Suprapubic skin (tissue), 4 donors: ENCODE measurements around the gene SEMA6A. TPM values are rescaled to one million over a fixed set of nuclear protein-coding genes. Genes with fewer than 3 reads are reported as not detected.

Experiments
- DNase-seq, 2 donors: peaks; one replicate each; pipeline ENCODE4 v3.0.0-alpha.2; 2019; ENCODE audit warnings: low spot score in 2 of 2
- H3K27ac ChIP-seq: fragments of 200-600 bp; sonication (generic); one replicate; pipeline ENCODE4 v1.5.1; 2019
- H3K27me3 ChIP-seq: fragments of 200-600 bp; sonication (generic); one replicate; pipeline ENCODE4 v1.5.1; 2019
- H3K36me3 ChIP-seq: fragments of 200-600 bp; sonication (generic); one replicate; pipeline ENCODE4 v1.5.1; 2019
- H3K4me1 ChIP-seq: fragments of 200-600 bp; sonication (generic); one replicate; pipeline ENCODE4 v1.5.1; 2019
- H3K4me3 ChIP-seq: fragments of 200-600 bp; sonication (generic); one replicate; pipeline ENCODE4 v1.5.1; 2019; ENCODE audit warnings: mild to moderate bottlenecking
- H3K9me3 ChIP-seq: fragments of 200-600 bp; sonication (generic); one replicate; pipeline ENCODE4 v1.5.1; 2019
- CTCF ChIP-seq, 2 donors: fragments of 200-600 bp in 1 of 2; fragments of 450-650 bp in 1 of 2; sonication (generic) in 1 of 2; IDR thresholded peaks; one replicate each; pipeline ENCODE4 v1.5.1; 2016 to 2019; ENCODE audit warnings: antibody characterized with exemption in 2 of 2, mild to moderate bottlenecking in 1 of 2, moderate library complexity in 1 of 2
- EP300 ChIP-seq: sonication (generic); formaldehyde crosslinking; IDR thresholded peaks from one replicate; pipeline ENCODE4 v1.6.1; 2017; ENCODE audit warnings: antibody characterized with exemption
- POLR2A ChIP-seq, 2 donors: fragments of 450-650 bp; IDR thresholded peaks; one replicate each; pipeline ENCODE4 v1.6.1; 2017; ENCODE audit warnings: antibody characterized with exemption in 2 of 2, mild to moderate bottlenecking in 2 of 2, moderate library complexity in 2 of 2
- POLR2AphosphoS5 ChIP-seq, 3 donors: sonication (generic); formaldehyde crosslinking; IDR thresholded peaks; one replicate each; pipeline ENCODE4 v1.6.1; 2017; ENCODE audit warnings: antibody characterized with exemption in 3 of 3
- WGBS: methylation state at CpG from one replicate; pipeline ENCODE4 v1.1.5; 2018; 5-methylcytosine and 5-hydroxymethylcytosine counted together
- total RNA-seq, 4 donors: library from RNA; depleted of rRNA; stranded (reverse); fragments of >200 nt; gene quantifications; one replicate each; pipeline ENCODE4 v1.1.0, GENCODE V29; 2016

SEMA6A gene
- total RNA-seq, 4 donors from 2014 or later = 7.4 to 27.8 (median 15.5) TPM

DNA sequence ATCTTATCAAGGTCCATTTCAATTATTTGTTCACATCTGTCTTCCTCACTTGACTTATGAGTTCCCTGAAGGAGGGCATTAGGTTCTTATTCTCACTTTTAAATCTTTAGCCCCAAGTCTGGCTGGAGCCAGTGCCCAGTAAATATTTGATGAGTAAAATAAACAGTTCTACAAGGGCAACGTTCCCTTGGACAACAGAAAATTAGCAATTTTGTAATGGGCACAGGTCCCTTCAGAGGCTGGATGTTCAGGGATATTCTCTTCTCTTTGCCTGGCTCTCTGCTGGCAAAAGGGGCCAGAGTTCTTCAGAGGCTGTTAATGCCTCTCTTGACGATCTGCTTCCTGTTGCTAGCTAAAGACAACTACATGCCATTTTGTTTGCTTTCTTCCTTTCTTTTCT, 149.7 kb downstream of the SEMA6A start:
- no peak overlapping the region for H3K27ac ChIP-seq
- no peaks in the 10 kb centered on the region for H3K9me3 ChIP-seq
- H3K36me3 ChIP-seq = peaks cover 3% of the 10 kb centered on the region
- H3K27me3 ChIP-seq = no peaks in the 10 kb centered on the region
- H3K4me3 ChIP-seq = no peak overlapping the region
- TF ChIP-seq POLR2A (IDR thresholded peaks at IDR 0.05) (no peak), EP300 (no peak), POLR2AphosphoS5 (IDR thresholded peaks at IDR 0.05) (no peak), CTCF (IDR thresholded peaks at IDR 0.05) (no peak)
- H3K4me1 ChIP-seq = no peaks in the 10 kb centered on the region
- DNase-seq = no peak
- 86% methylated on average over 2 of the region's 2 CpGs for WGBS

GRCh38 chr5:116424258-116424615, 150.4 kb downstream of the SEMA6A start:
- Histone ChIP-seq H3K9me3 (no peaks in the 10 kb centered on the region), H3K27me3 (no peaks in the 10 kb centered on the region), H3K4me1 (no peaks in the 10 kb centered on the region), H3K27ac (no peak overlapping the region), H3K36me3 (peaks cover 3% of the 10 kb centered on the region), H3K4me3 (no peak overlapping the region)
- TF ChIP-seq POLR2AphosphoS5 (IDR thresholded peaks at IDR 0.05) (no peak), EP300 (no peak), POLR2A (IDR thresholded peaks at IDR 0.05) (no peak), CTCF (IDR thresholded peaks at IDR 0.05) (no peak)
- WGBS = 94% methylated on average over 4 of the region's 4 CpGs
- DNase-seq = no peak

DNA sequence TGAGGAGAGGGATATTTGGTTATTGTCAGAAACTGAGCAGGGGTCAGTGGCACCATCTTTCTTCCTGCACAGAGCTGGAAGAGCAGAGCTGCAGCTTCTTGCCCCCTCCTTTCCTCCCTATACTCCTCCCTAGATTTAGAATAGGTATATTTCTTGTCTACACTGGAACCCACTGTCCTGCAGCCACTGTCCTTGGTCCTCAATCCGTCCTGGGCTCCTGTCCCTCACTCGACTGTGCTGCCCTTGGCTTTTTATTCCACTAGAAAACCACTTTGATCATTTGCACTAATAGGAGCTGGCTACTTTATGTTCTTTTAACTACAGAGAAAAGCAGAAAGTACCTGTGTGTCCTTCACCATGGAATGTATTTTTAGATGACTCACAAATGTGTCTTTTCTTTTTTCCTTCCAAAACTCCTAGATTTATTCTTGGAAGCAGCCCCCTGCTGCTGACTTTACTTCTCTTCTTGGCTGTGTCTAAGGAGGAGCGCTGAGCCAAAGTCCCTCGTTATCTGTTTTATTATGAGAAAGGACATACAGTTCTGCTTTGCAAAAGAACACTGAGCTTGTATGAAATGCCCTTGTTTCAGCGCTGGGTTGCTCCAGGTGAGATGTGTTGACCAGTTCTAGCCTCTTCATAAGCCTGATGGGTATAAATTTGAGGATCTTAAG, 150.9 kb downstream of the SEMA6A start:
- Histone ChIP-seq H3K4me3 (no peak overlapping the region), H3K4me1 (no peaks in the 10 kb centered on the region), H3K27ac (no peak overlapping the region), H3K36me3 (peaks cover 3% of the 10 kb centered on the region), H3K27me3 (no peaks in the 10 kb centered on the region), H3K9me3 (no peaks in the 10 kb centered on the region)
- TF ChIP-seq CTCF (IDR thresholded peaks at IDR 0.05) = no peak
- TF ChIP-seq POLR2AphosphoS5 (IDR thresholded peaks at IDR 0.05) = no peak
- TF ChIP-seq POLR2A (IDR thresholded peaks at IDR 0.05) = no peak
- no peak for TF ChIP-seq EP300
- no peak for DNase-seq
- 94% methylated on average over 5 of the region's 5 CpGs for WGBS

- Histone ChIP-seq H3K4me3 (no peak overlapping the region), H3K27me3 (no peaks in the 10 kb centered on the region), H3K9me3 (no peaks in the 10 kb centered on the region), H3K4me1 (no peaks in the 10 kb centered on the region), H3K27ac (no peak overlapping the region), H3K36me3 (peaks cover 3% of the 10 kb centered on the region)
- DNase-seq = no peak
- TF ChIP-seq POLR2AphosphoS5 (IDR thresholded peaks at IDR 0.05) = no peak
- TF ChIP-seq EP300 = no peak
- TF ChIP-seq POLR2A (IDR thresholded peaks at IDR 0.05) = no peak
- no peak for TF ChIP-seq CTCF (IDR thresholded peaks at IDR 0.05)
Observed at GRCh38 chr5:116423141-116423540, 151.5 kb downstream of the SEMA6A start.

GRCh38 chr5:116421080-116421629, 153.5 kb downstream of the SEMA6A start:
- WGBS = 91% methylated on average over 5 of the region's 5 CpGs

More at GRCh38 chr5:116421080-116421629, 153.5 kb downstream of the SEMA6A start:
- Histone ChIP-seq H3K4me1 (no peaks in the 10 kb centered on the region), H3K27me3 (no peaks in the 10 kb centered on the region), H3K27ac (no peak overlapping the region), H3K9me3 (no peaks in the 10 kb centered on the region), H3K4me3 (no peak overlapping the region), H3K36me3 (peaks cover 3% of the 10 kb centered on the region)
- DNase-seq = no peak
- no peak for TF ChIP-seq POLR2A (IDR thresholded peaks at IDR 0.05)
